CD4-positive, alpha-beta T cell treated with Interleukin-17A for 4 hours (primary cell): ENCODE data around the gene SAMD1.

Source experiments
- DNase-seq: peaks from one replicate; pipeline ENCODE4 v3.0.0-alpha.2; 2020; ENCODE audit warnings: mixed read lengths

The SAMD1 gene

GRCh38 chr19:14090509-14091080 lies at the start of gene SAMD1:
SAMD1 (minus strand) TSS chr19:14090751.
- DNase-seq: peak; percentile 96

DNA sequence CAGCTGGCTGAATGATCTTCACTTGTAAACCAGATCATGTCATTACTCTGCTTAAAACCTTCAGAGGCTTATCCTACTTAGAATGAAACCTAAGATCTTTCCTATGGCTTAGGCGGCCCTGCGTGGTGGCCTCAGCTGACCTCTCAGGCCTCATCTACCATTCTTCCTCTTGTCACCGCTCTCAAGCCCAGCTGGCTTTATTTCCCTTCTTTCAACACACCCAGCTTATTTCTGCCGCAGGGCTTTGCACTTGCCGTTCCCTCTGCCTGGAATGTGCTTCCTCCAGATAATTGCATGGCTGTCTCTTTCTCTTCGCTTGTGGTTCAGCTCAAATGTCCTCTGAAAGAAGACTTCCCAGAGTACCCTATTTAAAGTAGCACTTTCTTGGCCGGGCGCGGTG lies 49.4 kb upstream of the SAMD1 start:
- no peak for DNase-seq

- DNase-seq: no peak
These were observed 48.2 kb upstream of the SAMD1 start for GRCh38 chr19:14138576-14139265.

GRCh38 chr19:14136509-14137281 lies 46.1 kb upstream of the SAMD1 start, which contains the start of gene ASF1B:
ASF1B (minus strand) TSS chr19:14136589; CDS start chr19:14136456, 133 bp downstream.
- peak; percentile 98 for DNase-seq

DNA sequence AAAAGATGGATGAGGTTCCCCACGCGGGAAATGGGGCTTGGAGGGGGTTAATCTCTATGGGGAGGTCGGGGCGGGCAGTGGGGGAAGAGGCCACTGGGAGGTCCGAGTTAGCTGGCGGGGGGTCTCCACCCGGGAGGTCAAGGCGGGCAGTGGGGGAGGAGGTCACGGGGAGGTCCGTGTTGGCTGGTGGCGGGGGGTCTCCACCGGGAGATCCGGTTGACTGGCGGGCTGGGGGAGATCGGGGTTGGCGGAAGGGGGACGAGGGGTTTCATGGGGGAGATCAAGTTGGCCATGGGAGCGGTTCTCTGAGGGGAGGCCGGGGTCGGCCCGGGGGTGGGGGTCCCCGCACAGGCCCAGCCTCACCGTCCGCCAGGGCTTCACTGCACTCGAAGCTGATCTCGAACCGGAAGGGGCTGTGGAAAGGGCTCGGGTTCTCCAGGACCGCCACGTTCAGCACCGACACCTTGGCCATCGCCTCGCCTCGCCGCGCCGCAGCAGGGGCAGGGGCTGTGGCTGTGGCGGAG lies 45.5 kb upstream of the SAMD1 start:
- DNase-seq: no peak

- DNase-seq: no peak
These were observed 44.8 kb upstream of the SAMD1 start for GRCh38 chr19:14135355-14135754.

DNA sequence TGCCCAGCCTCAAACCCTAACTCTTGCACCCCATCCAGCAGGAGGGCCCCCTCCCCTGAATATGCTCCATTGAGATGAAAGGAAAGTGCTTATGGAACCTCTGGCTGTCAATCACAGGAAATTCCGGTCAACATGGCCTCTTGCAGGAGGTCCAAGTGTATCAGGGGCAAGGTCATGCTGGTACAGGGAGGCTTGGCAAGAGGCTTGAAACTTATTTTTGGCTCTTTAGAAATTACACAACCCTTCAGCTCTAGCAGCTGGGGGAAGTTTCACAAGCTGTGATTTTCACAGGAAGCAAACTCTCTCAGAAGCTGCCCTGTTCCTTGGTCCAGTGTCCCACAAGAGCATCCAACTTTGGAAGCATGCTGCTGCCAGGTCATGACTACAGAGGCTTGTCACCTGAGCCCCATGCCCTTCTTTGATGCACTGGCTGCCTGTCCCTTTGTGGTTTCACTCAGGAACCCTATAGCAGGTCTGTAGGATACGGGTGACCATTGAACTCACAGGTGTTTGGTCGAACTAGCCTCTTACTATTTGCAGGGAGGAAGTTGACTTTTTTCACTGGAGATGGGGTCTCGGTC lies 37.5 kb upstream of the SAMD1 start:
- no peak for DNase-seq

- DNase-seq: no peak
These were observed 36.6 kb upstream of the SAMD1 start for GRCh38 chr19:14127176-14127575.

DNA sequence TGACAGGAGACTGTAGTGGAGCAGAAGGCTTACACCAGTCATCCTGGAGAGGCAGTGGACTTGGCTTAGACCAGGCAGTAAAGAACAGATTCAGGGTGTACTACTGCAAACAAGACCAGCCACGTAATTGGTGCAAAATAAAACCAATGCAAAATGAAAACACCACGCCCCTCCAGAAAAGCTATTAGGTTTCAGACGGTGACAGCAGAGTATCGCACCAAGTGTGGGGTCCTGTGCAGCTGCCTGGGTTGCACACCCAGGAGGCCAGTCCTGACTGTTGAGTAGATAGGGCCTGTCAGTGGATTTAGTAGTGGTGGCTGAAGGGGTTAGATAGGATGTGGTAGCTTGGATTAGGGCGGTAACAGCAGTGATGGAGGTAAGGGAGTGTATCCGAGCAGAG lies 32.4 kb upstream of the SAMD1 start:
- no peak for DNase-seq

DNA sequence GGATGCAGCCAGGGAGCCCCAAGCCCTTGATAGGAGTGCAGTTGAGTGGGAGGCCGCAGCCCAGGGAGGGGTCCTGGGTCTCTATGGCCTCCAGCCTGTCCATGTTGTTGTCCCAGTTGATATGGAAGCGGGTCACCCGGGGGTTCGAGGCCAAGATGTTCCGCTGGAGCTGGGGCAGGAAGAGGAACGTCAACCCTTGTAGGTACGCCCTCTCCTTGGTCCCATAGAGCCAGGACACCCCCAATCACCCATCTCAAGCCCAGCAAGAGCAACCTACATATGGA lies 29.9 kb upstream of the SAMD1 start:
- DNase-seq: no peak

DNA sequence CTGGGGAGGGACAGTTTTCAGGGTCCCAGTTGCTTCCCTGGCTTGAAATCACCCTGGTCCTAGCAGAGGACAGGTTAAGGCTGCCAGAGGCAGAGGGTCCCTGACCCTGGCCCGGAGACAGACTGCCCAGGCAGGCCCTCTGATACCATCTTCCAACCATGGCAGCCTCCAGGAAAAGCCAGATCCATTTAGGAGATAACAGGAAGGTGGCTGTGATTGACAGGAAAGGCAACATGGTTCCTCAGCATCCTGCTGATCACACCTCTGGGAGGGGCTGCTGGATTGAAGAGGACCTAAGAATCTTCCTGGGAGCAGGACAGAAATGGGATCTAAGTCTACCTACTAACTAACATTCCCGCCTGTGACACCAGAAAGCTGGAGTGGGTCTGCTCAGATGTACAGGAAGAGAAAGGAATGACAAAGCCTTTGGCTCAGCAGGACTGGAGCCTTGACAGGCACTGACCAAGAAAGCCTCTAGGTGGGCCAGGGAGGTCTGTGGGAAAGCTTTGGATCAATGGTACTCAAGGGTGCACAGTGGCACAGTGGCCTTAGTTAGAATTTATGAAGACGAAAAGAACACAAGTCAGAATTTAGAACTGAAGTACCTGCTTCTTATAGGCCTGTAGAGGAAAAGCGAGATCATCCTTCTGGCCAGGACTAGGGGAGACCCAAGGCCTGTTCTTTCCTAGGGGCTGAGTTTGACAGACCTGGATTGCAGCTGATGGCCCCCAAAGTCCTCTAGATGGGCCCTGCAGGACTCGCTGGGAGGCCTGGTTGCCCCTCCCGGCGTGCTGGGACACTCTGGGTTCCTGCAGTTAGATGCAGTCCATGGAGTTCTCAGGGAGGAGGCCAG lies 29.3 kb upstream of the SAMD1 start:
- no peak for DNase-seq

- DNase-seq: no peak
These were observed 28.6 kb upstream of the SAMD1 start for GRCh38 chr19:14119146-14119545.

DNA sequence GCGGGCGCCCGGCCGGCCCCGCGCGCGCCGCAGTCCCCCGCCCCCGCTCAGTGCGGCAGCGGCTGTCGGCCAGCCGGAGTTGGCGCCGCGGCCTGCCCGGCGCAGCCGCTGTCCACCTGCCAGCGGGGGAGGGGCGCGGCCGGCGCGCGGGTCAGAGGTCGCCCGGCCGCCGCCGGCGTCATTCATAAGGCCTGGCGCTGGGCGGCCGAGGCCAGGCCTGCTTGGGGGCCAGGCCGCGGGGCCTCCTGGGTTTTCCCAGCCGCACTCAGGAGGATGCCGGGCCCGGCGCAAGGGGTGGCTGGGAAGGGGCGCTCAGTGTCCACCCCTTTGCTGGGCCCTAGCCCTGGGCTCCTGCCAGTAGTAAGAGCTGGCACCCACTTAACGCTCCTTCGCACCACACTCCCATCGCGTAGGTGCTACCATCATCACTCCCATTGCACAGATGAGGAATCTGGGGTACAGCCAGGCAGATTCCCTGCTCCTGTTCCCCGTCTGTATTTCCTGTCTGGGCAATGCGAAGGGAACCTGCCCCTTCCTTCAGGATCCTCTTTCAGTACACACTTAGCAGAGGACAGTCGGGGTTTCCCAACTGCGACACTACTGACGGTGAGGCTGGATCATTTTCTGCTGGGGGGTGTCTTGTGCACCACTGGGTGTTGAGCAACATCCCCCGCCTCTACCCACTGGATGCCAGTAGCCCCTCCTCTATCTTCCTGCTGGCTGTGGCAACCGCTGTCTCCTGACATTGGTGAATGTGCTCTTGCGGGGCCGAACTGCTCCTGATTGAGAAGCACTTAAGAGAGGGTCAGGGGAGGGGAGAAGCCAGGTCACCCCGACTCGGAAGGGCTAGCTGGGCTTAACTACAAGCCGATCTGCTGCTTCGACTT lies 27.9 kb upstream of the SAMD1 start:
- DNase-seq: peak; percentile 59

DNA sequence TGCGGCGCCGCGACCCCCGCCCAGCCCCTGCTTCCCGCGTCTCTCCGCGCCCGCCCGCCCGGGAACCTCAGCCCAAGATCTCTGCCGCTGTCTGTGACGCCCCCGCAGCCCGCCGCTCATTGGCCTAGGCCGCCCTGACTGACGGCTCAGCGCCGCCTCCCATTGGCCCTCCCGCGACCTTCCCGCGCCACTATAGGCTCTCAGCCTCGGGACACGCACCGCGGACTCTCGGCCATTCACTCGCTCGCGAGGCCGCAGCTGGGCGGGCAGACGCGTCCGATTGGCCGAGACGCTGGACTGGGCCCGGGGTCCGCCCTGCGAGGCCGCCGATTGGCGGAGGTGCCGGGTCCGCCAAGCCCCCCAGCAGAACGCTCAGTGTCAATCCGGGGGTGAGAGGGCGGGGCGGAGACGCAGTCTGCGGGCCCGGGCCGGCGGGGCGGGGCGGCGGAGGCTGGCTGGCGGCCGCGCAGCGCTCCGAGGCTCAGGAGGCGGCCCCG lies 27.2 kb upstream of the SAMD1 start, which contains the start of gene PRKACA:
PRKACA (minus strand) TSS at position 95 of the 497 bp plus-strand sequence. CDS start 215 bp downstream, outside the sequence.
- DNase-seq: peak; percentile 98

DNA sequence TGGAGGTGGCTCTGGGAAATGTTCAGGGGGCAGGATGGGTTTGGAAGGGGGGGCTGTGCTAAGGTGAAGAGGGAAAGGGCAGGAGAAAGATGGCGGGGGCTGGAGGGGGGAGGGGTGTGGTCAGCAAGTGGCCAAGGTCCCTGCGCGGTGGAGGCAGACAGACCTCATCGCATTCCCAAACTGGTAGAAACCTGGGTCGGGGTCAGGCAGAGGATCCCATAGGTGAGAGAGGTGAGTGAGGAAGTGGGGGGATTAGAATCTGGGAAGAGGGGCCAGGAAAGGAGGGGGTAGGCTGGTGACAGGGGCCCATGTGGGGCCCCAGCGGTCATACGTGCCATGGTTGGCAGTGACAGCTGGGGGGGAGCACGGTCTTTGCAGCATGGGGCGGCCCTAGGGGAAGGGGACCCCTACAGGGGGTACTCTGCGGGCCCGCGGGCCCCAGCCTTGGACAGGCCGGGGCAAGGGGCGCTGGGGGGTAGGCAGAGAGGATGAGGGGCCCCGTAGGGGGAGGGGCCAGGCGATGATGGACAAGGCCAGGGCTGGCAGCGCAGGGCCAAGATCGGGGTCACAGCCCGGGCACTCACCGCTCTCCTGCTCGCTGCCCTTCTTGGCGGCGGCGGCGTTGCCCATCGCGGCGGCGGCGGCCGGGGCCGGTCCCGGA lies 26.5 kb upstream of the SAMD1 start:
- DNase-seq: peak; percentile 23

DNA sequence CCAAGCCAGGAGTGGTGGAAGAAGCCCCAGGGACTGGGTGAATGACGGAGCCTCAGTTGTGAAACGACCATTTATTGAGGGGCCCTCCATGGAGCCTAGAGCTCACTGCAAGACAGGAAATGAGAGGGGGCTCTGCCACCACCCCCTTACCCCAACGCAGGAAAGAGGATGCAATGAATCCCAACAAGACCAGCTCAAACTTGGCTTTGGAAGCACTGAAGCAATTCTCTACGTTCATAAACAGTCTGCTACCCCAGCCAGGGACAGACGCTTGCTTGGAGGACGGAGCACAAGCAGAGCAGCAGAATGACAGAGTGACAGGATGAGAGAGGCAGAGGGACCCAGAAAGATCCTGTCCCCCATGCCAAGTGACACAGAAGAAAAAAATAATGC lies 26.0 kb upstream of the SAMD1 start:
- DNase-seq: no peak

DNA sequence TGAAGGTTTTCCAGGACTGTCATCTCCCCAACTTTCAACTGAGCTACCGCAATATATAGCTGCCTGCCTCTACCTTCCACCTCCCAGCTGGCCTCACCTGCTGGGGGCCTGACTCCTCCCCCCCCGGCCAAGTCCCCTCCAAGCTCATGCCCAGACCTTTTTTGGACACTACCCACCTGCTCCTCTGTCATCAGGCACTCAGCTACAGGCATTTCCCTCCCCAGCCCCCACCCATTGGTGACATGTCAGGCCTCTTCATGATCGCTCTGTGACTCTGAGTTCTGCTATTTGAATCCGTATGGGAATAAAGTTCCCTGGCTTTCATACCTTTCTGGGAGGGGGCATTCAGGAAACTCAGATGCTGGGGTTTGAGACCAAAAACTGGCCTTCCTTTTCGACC lies 25.2 kb upstream of the SAMD1 start:
- no peak for DNase-seq

DNA sequence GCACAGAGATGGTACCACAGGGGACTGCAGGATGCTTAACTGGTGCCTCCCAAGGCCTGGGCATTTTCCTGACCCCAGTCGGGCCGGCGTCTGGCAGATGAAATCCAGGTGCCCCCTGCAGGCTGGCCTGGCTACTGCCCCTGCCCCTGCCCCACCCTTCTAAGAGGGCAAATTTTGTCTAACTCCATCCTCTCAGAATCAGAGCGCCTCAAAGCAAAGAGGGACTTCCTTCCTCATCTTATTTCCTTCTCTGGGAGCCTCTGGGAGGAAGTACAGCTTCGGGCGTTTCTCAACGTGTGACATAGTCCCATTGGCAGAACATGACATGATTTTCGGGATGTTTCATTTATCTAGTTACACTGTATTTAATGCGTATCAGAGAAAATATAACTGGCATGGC lies 24.3 kb upstream of the SAMD1 start:
- peak; percentile 61 for DNase-seq

- DNase-seq: no peak
These were observed 23.9 kb upstream of the SAMD1 start for GRCh38 chr19:14114439-14114838.

GRCh38 chr19:14113762-14114414 lies 23.3 kb upstream of the SAMD1 start:
- DNase-seq: peak; percentile 47
